Activated CD4-positive, alpha-beta T cell treated with anti-CD3 and anti-CD28 coated beads for 4 hours (primary cell): ENCODE data around the gene WDR5.

Experiments
- DNase-seq, 2 donors: peaks; one replicate each; pipeline ENCODE4 v3.0.0-alpha.2; 2020

The WDR5 gene

DNA sequence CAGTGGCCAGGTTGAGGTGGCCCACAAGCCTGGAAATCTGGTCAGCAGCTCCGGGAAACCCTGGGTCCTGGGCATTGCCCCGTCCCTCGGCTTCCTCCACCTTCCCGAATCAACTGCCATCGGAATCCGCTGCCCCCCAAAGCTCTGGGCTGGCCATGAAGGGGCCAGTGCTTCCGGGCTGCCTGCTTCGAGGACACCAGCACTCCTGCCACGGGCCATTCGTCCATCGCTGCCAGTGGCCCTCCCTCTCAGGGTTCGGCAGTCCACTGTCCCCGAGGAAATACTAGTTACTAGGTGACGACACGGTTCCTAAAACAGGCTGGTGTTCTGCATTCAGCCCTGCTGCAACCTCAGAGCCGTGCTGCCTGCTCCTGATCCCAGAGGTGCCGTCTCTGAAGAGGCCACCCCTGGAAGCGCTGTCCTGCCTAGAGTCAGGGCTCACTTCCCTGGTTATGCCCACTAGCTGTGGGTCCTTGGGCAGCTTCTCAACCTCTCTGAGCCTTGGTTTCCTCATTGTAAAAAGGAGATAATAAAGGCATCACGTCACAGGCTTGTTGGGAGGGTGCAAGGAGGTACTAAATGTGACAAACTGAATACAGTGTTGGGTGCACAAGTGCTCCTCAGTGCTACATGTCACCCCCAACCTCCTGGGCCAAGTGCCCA, 3.5 kb upstream of the WDR5 start:
- DNase-seq = no peak

DNA sequence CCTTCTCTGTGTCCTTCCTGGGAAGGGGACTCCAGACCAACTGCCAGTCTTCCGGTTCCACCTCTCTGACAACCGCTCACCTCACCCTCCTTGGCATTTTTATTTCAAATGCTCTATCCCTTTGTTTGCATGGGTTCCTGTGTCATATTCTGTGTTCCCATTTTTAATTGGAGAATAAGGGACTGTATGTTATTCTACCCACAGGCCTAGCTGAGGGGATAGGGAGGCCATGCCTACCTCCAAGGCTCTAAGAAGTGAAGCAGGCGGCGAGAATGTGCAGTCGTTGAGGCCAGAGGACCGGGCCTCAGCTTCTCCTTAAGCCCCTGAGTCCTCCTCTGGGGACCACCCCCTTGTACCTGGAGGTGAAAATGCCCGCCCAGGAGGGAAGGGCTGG, 936 bp upstream of the WDR5 start:
- no peak for DNase-seq

DNA sequence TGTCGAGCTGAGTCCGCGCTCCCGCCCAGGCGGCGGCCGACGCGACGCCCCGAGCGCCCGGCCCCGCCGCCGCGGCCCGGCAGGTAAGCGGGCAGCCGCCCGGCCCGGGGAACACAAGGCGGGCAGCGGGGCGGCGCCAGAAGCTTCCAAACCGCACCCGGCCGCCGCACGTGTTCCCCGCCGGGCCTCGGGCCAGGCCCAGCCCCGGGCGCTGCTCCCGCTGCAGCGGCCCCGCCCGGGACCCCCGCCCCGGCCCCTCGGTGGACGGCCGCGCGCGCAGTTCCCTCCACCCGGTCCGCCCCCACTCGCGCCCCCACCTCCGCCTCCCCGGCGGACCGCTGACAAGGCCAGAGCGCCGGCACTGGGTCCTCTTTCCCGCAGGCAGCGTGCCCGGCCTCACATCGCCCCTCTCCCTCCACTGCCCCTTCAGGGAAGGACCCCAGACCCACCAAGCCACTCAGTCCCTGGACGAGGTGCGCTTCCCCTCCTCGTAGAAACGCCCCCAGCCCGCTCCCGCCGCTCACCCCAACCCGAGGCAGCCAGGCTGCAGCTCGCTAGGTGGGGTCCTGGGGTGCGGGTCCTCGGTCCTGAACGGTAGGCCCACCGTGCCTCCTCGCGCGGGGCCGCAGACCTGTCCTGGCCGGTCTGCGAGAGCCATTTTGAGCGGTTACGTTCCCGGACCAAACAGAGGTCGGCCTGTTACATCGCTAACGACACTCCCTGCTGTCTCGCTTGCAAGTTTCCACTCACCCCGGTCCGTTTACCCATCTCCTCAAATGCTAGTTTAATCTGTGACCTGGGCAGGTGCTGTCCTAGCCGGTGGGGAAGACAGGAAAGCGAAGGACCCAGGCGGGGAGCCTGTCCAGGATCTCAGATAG, 475 bp downstream of the WDR5 start:
- peak in 1 of 2 donors; percentile 9 for DNase-seq

DNA sequence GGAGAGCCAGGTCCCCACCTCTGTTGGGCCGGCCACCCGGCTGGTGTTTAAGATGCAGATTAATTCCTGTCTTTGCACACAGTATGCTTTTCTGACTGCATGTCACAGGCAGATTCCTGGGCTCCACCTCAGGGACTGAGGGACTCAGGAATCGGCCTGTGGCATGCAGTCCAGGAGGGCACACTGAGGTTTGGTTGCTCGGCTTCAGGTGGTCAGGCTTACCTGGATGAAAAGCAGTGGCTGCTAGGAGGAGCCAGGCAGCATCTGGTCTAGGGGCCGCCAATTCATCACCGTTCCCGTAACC, 1.1 kb downstream of the WDR5 start:
- DNase-seq = no peak

DNA sequence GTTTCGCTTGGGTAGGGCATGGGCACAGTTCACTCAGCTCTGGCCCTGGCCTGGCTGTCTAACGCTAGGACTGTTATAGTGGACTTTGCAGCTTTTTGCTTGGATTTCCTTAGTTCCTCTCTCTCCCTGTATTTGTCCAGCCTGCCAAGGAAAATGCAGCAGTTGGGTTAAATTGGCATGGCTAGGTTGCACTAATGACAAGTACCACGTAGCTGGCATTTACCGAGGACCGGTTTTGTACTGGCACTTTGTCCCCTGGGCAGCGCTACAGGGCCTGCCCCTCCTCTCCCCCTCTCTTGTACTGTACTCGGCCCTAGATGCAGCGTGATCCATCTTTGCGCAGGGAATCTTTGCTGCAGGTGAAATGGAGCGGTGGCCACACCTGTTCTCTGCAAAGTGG, 2.4 kb downstream of the WDR5 start:
- DNase-seq = no peak

DNA sequence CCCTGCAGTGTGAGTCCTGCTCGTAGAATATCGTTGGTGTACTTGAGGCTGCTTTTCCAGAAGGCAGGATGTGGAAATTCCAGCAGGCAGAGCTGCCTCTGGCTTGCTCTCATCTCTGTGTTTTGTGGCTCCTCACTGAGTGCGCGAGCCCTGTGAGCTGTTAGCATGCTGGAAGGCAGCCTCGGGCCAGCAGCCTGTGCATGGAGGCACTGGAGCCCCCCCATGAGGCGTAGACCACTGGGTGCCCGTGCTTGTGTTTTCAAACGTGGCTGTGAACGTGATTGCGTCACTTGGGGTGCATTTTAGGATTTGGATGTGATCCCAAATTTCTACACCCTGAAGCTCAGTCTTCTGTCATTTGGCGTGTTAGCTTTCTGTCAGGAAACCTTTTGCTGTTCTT, 3.2 kb downstream of the WDR5 start:
- DNase-seq = no peak

DNA sequence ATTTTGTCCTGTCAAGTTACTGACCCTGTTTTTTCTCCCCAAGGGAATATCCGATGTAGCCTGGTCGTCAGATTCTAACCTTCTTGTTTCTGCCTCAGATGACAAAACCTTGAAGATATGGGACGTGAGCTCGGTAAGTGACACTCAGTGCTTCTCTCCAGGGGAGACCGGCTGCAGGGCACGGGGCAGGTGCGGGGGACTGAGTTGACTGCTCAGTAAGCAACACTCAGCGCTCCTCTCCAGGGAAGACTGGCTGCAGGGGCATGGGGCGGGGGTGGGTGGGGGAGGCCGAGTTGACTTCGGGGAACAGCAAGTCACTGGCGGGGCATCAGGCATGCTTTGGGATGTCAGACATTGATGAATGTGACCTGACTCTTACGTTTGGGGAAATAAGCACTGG, 6.0 kb downstream of the WDR5 start:
- DNase-seq = no peak

DNA sequence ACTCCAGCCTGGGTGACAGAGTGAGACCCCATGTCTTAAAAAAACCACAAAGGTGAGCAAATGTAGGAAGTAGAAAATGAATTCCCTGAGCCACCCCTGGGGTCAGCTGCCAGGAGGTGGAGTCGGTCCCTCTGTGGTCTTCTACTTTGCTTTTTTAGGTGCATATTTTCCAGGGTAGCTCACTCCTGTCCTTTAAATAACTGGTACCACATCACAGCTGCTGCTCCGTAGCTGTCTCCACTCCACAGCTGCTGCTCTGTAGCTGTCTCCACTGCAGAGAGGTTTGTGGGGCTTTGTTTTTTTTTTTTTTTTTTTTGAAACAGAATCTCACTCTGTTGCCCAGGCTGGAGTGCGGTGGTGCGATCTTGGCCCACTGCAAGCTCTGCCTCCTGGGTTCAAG, 8.9 kb downstream of the WDR5 start:
- DNase-seq = no peak

DNA sequence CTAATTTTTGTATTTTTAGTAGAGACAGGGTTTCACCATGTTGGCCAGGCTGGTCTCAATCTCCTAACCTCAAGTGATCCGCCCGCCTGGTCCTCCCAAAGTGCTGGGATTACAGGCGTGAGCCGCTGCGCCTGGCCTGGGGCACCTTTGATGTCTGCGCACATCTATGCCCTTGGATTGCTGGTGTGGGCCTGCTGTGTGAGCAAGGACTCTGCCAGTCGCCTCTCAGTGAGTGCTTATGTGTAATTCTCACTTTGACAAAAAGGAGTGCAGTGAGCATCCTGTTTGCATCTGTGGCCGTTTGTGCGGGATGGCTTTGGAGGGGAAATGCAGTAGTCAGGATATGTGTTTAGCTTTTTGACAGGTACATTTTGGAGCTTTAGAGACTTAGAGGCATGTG, 9.4 kb downstream of the WDR5 start:
- DNase-seq = no peak

DNA sequence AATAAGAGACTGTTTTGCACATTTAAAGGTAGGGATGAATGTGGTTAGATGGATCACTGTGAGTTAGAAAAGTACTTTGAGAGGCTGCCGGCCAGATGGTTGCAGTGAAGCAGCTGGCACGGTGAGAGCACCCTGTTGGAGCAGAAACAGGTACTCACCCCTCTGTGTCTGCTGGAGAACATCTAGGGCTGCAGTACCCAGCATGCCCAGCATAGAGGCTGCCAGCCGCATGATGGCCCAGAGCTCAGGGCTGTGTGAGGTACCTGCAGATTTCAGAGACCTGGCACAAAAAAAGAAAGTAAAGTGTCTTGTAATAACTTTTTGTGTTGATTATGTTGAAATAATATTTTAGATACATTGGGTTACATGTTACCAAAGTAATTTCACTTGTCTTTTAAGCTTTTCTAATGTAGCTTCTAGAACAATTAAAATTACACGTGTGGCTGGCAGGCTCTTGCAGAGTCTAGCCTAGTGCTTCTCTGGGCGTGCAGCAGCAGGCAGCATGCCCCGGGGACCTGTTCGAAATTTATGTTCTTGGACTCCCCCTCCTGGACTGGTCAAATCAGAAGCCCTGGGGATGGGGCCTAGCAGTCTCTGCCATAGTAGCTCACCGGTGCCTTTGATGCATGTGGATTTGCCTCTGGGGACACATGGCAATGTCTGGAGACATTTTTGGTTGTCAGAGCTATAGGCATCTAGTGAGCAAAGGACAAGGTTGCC, 11.1 kb downstream of the WDR5 start:
- no peak for DNase-seq

DNA sequence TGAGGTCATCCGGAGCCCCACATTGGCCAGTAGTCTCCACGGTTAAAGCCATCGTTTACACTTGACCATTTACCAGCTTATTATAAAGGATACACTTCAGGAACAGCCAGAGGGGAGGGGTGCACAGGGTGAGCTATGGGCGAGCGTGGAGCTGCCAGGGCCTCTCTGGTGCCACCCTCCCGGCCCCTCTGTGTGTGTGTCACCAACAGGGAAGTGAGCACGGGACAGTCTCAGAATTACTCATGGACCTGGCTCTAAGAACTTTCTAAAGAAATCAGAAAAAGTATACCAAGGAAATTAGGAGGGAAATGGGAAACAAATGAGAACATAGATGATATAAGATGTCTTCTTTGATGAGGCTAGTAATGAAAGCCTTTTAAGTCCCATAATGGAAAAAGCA, 13.5 kb downstream of the WDR5 start:
- DNase-seq = no peak

DNA sequence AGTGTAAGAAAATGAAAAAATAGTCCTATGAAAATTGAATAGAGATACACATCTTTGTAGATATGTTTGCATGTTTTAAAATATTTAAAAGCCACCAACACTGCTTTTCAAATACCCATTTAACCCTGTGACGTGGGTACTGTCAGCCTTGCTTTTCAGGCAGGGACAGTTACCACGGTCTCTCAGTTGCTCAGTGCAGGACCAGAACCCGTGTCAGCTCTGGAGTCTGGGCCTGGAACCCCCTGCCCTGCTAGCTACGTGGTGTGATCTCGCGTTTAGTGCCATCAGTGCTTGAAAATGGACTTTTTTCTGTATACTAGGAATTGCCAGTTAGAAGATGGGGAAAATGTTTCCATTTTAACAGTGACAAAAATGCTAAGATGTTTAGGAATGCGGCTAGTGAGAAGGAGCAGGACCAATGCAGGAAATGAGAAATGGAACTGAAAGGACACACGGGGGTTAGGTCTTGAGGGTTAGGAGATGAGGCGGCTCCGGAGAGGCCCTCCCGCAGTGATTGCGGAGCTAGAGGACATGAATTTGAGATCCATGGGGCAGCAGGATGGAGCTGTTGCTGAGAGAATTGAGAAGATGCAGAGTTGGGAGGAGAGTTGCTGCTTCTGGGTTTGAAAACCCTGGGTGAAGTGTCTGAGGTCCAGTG, 14.8 kb downstream of the WDR5 start:
- no peak for DNase-seq

DNA sequence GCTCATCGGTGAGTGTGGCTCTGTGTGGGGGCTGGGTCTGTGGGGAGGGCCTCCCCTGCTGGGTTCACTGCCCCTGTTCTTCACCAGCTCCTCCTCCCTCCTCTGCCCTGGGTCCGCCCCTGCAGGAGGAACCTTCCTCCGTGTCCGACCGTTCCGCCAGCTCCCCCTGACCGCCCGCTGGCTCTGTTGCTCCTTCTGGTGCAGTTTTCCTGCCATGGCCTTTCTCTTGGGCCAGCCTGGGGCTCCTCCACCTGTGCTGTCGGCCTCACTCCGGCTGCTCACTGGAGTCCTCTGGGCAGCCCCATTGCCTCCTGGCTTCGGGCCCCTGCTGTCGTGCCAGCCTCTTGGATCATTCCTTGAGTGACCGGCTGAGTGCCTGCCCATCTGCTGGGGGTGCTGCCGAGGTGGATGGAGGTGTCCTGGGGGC, 16.2 kb downstream of the WDR5 start:
- no peak for DNase-seq

DNA sequence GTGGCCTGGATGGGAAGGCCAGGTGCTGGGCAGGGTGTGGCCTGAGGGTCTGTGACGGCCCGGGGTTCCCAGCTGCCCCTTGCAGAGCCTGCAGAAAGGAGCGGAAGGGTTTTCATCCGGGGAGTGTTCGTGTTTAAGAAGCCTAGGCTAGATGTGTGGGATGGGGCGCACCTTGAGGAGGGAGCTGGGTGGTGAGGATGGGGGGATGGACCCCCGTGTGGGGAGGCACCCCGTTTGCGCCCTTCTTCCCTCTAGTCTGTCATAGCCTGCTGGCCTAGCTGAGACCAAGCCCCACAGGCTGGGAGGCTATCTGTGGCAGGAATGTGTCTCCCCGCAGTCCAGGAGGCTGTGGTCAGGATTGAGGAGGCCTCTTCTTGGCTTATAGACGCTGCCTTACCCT, 16.6 kb downstream of the WDR5 start:
- no peak for DNase-seq

DNA sequence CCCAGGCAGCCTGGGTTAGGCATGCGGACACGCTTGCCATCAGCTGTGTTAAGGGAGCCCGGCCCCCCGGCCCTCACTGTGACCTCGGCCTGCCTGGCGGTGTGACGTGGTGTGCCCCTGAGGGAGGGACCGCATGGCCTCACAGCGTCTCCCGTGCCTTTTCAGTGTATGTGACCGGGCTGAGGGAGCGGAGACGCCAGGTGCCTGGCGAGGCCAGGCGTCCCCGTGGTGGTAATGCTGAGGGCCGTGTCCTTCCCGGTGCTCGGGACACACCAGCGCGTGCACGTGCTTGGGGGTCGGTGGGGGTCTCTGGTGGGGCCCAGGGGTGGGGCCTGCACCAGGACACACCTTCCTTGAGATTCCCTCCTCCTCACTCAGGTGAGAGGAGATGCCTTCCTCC, 17.6 kb downstream of the WDR5 start:
- DNase-seq = no peak

DNA sequence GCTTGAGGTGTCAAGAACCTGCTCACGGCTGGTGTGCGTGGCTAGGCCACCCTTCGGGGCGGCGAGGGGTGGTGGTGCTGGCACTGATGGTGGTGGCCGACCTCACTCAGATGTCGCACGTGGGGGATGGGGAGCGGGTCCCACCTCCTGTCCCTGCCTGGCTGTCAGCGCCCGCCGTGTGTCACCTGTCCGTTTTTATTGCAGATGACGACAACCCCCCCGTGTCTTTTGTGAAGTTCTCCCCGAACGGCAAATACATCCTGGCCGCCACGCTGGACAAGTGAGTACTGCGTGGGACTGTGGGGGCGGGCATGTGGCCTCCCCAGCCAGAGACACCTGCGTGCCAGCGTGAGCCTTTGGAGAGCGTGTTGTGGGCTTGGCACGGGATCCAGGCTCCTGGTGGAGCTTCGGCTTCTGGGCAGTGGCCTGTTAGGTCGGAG, 18.4 kb downstream of the WDR5 start:
- DNase-seq = no peak

DNA sequence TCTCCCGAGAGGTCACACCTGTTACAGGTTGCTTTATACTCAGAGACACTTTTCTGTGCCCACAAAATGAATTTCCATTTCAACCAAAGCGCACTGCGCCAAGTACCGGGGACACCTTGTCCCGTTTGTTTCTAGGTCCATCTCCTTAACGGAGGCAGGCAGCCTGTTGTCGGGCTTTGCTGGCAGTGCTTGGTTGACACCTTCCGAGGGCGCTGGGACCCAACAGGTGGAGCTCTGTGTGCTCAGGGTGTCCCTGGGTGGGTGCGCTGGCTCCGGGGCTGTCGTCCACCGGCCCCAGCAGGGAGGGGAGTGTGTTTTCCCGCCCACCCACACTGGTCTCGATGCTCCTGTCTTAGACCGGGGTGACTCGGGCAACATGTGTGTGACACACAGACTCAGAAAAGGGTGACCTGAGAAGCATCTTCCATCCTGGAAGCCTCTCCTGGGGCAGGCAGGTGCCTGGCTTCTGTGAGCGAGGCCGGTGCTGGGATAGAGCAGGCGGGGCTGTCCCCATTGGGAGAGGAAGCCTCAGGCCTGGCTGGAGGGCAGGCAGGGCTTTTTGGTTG, 20.0 kb downstream of the WDR5 start:
- no peak for DNase-seq

DNA sequence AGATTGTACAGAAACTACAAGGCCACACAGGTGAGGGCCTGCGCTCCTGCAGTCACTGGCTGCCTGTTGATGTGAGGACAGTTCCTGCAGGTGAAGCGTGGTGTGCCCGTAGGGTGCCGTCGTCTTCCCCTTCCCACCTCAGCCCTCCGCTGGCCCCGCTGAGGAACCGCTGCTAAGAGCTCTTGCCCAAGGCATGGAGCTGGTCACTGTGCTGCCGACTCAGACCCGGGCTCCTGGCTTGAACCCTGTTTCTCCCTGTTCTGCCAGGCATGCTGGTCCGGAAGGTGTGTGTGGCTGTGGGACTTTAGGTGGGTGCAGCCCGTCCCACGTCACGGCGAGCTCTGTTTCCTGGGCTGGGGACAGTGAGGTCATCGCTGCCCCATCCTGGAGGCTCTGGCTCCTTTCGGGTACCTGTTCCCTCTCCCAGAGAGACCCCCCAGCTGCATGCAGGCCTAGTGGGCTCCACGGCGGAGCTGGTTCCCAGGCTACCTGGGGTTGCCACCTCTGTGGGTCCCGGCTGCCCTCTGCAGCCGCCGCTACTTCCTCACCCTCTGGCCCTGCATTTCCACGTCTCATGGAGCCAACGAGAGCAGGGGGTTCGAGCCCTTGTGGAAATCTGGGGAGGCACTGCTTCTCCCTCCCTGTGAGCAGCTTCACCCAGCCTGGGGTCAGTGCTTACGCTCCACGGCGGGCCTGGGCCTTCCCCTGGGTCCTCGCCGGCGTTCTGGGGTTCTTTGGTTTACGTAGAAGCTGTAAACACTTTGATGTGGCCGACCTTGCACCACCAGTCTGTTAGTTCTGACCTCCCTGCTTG, 20.9 kb downstream of the WDR5 start:
- DNase-seq = no peak

DNA sequence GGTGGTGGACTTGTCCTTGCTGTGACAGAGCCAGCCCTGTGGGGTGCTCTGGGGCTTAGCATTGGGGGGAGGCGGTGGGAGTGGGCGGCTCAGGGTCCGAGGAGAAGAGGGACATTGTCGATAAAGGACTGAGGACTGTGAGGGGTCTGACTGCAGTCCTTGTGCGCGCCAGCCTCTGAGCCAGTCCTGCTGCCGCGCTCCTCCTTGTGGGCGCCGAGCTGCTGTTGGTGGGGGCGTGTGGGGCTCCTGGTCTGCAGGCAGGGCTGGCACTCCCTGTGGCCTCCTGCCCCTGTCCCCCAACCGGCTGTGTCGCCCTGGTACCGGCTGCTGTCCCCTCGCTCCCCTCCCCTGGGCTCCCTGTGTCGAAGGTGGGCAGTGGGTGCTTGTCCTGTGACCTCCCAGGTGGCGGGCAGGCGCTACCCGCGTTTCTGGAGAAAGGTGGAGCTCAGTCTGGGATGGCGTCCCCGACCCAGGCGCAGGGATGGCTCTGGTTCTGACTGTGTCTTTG, 21.6 kb downstream of the WDR5 start:
- no peak for DNase-seq

DNA sequence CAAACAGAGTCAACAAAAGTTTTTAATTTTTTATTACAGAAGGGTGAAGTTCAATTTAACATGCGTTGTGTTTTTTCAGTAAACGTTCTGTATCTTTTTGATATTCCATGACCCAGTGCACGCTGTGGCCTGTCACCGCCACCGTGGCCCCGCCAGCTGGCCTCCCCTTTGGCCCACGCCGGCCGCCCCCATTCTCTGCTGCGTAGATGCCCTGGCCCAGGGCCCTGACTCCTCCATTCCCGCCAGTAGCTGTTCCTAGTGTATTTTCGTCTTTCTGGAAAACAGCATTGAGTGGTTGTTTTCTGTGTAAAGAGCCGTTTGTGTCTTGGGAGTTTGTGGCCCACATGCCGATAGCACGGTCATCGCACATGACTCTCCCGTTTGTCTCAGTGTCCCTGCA, 22.4 kb downstream of the WDR5 start:
- no peak for DNase-seq

DNA sequence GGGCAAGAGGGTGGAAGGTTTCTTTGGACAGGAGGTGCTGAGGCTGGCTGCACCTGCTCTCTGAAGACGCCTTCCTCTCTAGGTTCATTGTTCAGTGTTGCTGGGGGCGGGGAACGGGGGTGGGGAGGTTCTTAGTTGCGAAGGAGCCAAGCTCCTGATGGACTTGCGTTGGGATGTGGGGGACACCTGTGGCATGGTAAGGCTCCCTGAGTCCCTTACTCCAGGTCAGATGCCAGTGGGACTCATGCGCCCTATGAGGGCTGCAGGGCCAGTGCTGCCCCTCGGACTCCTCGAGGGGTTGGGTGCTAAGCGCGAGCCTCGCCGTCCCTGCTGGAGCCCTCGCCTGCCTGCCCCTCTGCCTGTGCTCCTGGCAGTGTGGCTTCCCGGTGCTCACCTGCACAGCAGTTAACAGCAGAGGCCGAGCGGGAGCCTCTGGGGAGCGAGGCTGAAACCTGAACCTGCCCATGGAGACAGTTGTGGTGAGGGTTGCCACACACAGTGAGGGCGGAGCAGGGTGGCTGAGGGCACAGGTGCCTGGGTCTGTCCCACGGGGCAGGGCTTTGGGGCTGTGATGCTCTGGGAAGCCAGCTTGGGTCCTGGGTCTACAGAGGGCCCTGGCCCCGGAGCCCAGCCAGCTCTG, 23.0 kb downstream of the WDR5 start:
- DNase-seq = no peak
